Measurements from ENCODE around the gene PSMG3.

Gene PSMG3

DNA sequence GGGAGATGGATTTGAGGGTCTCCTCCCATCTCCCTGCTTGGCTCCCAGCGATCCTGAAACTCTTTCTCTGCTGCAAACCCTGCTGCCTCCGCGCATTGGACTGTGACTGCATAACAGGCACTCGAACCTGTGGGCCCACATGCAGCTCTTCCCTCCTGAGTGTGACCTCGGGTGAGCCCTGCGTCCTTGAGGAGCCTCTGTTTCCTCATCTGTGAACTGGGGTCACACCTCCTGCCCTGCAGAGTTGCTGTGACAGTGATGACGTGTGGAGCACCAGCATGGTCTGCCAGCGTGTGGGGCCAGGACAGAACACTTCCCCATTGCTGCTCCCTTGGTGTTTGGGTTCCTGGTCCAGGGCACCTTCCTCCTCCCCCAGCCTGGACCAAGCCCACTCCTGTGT is 46.9 kb upstream of the PSMG3 start:
- ChIA-PET POLR2A (no interaction called here), CTCF (no interaction called here)
- TF ChIP-seq ZNF76 (tag by site-specific recombination; IDR thresholded peaks at IDR 0.05; ENCODE audit: borderline replicate concordance, low read depth) (no peak), ZNF426 (tag by site-specific recombination; IDR thresholded peaks at IDR 0.05) (no peak), ZNF544 (tag by site-specific recombination; IDR thresholded peaks at IDR 0.05) (no peak), KLF16 (tag by site-specific recombination; IDR thresholded peaks at IDR 0.05) (no peak), ZSCAN23 (tag by site-specific recombination; IDR thresholded peaks at IDR 0.05) (no peak), KLF7 (tag by site-specific recombination; IDR thresholded peaks at IDR 0.05; ENCODE audit: borderline replicate concordance) (no peak), ZBTB1 (tag by site-specific recombination; IDR thresholded peaks at IDR 0.05) (no peak), TCF7L2 (IDR thresholded peaks at IDR 0.05; ENCODE audit: borderline replicate concordance, low read depth, low read length) (no peak), BCL11A (tag by site-specific recombination; IDR thresholded peaks at IDR 0.05; ENCODE audit: low read depth) (no peak), ZNF785 (tag by site-specific recombination; IDR thresholded peaks at IDR 0.05) (no peak)
- TF ChIP-seq, protein P1, sequence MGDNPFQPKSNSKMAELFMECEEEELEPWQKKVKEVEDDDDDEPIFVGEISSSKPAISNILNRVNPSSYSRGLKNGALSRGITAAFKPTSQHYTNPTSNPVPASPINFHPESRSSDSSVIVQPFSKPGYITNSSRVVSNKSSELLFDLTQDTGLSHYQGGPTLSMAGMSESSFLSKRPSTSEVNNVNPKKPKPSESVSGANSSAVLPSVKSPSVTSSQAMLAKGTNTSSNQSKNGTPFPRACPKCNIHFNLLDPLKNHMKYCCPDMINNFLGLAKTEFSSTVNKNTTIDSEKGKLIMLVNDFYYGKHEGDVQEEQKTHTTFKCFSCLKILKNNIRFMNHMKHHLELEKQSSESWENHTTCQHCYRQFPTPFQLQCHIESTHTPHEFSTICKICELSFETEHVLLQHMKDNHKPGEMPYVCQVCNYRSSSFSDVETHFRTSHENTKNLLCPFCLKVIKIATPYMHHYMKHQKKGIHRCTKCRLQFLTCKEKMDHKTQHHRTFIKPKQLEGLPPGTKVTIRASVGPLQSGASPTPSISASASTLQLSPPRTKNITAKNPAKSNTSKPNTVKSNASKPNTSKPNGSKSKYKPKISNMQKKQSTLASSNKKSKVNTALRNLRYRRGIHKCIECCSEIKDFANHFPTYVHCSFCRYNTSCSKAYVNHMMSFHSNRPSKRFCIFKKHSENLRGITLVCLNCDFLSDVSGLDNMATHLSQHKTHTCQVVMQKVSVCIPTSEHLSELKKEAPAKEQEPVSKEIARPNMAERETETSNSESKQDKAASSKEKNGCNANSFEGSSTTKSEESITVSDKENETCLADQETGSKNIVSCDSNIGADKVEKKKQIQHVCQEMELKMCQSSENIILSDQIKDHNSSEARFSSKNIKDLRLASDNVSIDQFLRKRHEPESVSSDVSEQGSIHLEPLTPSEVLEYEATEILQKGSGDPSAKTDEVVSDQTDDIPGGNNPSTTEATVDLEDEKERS (tag by site-specific recombination; IDR thresholded peaks at IDR 0.05): no peak
- TF ChIP-seq, protein P2, sequence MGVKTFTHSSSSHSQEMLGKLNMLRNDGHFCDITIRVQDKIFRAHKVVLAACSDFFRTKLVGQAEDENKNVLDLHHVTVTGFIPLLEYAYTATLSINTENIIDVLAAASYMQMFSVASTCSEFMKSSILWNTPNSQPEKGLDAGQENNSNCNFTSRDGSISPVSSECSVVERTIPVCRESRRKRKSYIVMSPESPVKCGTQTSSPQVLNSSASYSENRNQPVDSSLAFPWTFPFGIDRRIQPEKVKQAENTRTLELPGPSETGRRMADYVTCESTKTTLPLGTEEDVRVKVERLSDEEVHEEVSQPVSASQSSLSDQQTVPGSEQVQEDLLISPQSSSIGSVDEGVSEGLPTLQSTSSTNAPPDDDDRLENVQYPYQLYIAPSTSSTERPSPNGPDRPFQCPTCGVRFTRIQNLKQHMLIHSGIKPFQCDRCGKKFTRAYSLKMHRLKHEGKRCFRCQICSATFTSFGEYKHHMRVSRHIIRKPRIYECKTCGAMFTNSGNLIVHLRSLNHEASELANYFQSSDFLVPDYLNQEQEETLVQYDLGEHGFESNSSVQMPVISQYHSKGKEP (tag by site-specific recombination; IDR thresholded peaks at IDR 0.05): no peak
- TF ChIP-seq, protein P3, sequence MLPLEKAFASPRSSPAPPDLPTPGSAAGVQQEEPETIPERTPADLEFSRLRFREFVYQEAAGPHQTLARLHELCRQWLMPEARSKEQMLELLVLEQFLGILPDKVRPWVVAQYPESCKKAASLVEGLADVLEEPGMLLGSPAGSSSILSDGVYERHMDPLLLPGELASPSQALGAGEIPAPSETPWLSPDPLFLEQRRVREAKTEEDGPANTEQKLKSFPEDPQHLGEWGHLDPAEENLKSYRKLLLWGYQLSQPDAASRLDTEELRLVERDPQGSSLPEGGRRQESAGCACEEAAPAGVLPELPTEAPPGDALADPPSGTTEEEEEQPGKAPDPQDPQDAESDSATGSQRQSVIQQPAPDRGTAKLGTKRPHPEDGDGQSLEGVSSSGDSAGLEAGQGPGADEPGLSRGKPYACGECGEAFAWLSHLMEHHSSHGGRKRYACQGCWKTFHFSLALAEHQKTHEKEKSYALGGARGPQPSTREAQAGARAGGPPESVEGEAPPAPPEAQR (tag by site-specific recombination; IDR thresholded peaks at IDR 0.05): no peak

DNA sequence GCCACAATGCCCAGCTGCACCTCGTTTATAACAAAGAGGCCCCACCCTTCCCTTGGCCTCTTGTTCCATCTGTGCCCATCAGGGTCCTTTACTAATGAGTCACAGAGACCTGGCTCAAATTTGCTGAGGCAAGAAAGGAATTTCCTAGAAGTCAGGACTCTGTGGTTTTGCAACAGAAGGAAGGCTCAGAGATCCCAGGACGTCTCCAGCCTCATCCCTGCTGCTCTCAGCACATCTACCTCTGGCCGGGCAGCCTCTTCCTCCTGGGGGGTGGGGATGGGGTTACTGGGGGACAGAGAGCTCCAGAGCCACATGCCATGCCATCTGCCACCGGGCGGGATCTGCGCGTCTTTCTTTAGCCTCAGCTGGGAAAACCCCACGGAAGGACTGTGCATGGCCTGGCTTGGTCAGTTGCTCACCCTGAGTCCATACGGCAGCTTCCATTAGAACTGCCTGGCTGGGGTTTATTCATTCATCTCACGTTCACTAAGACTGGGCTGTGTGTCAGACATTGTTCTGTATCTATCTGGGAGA is 41.9 kb upstream of the PSMG3 start:
- no peaks in the 10 kb centered on the region for H3K9me3 ChIP-seq (ENCODE audit: control insufficient read depth, insufficient read depth, low read depth, low read length)
- no peaks in the 10 kb centered on the region for H3K4me1 ChIP-seq (ENCODE audit: control insufficient read depth, insufficient read depth, low read length)
- ChIA-PET CTCF (interaction anchor here (0.9 kb wide), 1 partner anchor 11 kb away, joined by 3 read pairs; no protein-coding TSS in a partner anchor), POLR2A (no interaction called here)
- H3K36me3 ChIP-seq (ENCODE audit: control insufficient read depth in 2 of 2, insufficient read depth in 1 of 2, low read length in 2 of 2): no peaks in the 10 kb centered on the region
- TF ChIP-seq, protein P4, sequence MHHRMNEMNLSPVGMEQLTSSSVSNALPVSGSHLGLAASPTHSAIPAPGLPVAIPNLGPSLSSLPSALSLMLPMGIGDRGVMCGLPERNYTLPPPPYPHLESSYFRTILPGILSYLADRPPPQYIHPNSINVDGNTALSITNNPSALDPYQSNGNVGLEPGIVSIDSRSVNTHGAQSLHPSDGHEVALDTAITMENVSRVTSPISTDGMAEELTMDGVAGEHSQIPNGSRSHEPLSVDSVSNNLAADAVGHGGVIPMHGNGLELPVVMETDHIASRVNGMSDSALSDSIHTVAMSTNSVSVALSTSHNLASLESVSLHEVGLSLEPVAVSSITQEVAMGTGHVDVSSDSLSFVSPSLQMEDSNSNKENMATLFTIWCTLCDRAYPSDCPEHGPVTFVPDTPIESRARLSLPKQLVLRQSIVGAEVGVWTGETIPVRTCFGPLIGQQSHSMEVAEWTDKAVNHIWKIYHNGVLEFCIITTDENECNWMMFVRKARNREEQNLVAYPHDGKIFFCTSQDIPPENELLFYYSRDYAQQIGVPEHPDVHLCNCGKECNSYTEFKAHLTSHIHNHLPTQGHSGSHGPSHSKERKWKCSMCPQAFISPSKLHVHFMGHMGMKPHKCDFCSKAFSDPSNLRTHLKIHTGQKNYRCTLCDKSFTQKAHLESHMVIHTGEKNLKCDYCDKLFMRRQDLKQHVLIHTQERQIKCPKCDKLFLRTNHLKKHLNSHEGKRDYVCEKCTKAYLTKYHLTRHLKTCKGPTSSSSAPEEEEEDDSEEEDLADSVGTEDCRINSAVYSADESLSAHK (tag by site-specific recombination; IDR thresholded peaks at IDR 0.05): no peak
- TF ChIP-seq ZFP3 (tag by site-specific recombination; IDR thresholded peaks at IDR 0.05; ENCODE audit: low read depth) (no peak), ZNF350 (tag by site-specific recombination; IDR thresholded peaks at IDR 0.05) (no peak), ZNF514 (tag by site-specific recombination; IDR thresholded peaks at IDR 0.05) (no peak), ZNF175 (tag by site-specific recombination; IDR thresholded peaks at IDR 0.05) (no peak), ZNF211 (tag by site-specific recombination; IDR thresholded peaks at IDR 0.05; ENCODE audit: low read depth) (no peak), ZNF624 (tag by site-specific recombination; IDR thresholded peaks at IDR 0.05) (no peak)
- TF ChIP-seq, protein P5, sequence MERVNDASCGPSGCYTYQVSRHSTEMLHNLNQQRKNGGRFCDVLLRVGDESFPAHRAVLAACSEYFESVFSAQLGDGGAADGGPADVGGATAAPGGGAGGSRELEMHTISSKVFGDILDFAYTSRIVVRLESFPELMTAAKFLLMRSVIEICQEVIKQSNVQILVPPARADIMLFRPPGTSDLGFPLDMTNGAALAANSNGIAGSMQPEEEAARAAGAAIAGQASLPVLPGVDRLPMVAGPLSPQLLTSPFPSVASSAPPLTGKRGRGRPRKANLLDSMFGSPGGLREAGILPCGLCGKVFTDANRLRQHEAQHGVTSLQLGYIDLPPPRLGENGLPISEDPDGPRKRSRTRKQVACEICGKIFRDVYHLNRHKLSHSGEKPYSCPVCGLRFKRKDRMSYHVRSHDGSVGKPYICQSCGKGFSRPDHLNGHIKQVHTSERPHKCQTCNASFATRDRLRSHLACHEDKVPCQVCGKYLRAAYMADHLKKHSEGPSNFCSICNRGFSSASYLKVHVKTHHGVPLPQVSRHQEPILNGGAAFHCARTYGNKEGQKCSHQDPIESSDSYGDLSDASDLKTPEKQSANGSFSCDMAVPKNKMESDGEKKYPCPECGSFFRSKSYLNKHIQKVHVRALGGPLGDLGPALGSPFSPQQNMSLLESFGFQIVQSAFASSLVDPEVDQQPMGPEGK (tag by site-specific recombination; IDR thresholded peaks at IDR 0.05): no peak
- no peak overlapping the region for H3K4me3 ChIP-seq (ENCODE audit: low read depth, low read length)
- H3K27ac ChIP-seq (ENCODE audit: extremely low read depth, low read depth, low read length): no peak overlapping the region

More for the DNA sequence above, 46.9 kb upstream of the PSMG3 start:
- Histone ChIP-seq H3K27ac (ENCODE audit: extremely low read depth, low read depth, low read length) (no peak overlapping the region), H3K36me3 (ENCODE audit: control insufficient read depth in 2 of 2, insufficient read depth in 1 of 2, low read length in 2 of 2) (no peaks in the 10 kb centered on the region), H3K4me1 (ENCODE audit: control insufficient read depth, insufficient read depth, low read length) (no peaks in the 10 kb centered on the region), H3K4me3 (ENCODE audit: low read depth, low read length) (no peak overlapping the region), H3K9me3 (ENCODE audit: control insufficient read depth, insufficient read depth, low read depth, low read length) (no peaks in the 10 kb centered on the region)

All from HEK293 (cell line).